CD4-positive, alpha-beta T cell treated with Interleukin-15 for 4 hours (primary cell): ENCODE measurements around the gene TRMT11.

Experiments used
- DNase-seq: peaks from one replicate; pipeline ENCODE4 v3.0.0-alpha.2; 2020; ENCODE audit warnings: low spot score

Gene TRMT11

DNA sequence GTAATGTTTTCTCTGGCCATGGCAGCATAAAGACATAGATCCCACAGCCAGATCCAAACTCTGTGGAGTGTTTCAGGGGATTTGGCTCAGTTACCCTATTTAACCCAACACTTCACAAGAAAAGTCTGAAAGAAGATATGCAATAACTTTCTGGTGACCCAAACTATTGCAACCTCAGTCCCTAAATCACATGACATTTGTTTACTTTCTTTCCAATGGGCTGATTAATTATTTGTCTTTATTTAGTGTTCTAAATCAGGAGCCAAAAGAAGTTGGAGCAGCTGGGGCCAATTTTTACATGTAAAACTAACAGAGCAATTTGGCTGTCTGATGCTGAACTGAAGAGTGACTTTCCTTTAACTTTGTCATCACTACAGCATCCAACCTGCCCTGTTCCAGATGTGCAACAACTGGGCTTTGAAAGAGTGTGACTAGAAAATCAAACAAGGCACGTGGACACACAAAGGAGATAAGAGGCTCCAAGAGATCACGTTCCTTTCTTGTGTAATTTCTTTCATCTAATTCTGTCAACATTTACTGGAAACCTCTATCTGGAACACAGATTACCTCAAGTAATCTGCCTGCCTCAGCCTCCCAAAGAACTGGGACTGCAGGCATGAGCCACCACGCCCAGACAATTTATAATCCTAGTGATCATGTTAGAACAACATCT lies 90.8 kb downstream of the TRMT11 start:
- DNase-seq, result no peak

- no peak for DNase-seq
Observed at GRCh38 chr6:126077810-126078776, 91.8 kb downstream of the TRMT11 start.

DNA sequence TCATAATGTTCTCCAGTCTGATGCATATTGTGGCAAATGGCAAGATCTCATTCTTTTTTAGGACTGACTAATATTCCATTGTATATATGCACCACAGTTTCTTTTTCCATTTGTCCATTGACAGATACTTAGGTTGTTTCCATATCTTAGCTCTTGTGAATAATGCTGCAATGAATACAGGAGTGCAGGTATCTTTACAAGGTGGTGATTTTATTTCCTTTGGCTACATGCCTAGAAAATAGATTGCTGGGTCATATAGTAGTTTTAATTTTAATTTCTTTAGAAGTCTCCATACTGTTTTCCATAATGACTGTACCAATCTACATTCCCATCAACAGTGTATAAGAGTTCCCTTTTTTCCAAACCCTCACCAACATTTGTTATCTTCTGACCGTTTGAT lies 97.5 kb downstream of the TRMT11 start:
- no peak for DNase-seq

GRCh38 chr6:126086560-126086959 lies 100.2 kb downstream of the TRMT11 start:
- DNase-seq, result no peak
